ENCODE data around the gene ENDOD1. TPM values are rescaled to one million over a fixed set of nuclear protein-coding genes. Genes with fewer than 3 reads are reported as not detected.

ENDOD1 gene
- polyA plus RNA-seq, 3 donors: 4.5 to 10.9 (median 6.3) TPM

DNA sequence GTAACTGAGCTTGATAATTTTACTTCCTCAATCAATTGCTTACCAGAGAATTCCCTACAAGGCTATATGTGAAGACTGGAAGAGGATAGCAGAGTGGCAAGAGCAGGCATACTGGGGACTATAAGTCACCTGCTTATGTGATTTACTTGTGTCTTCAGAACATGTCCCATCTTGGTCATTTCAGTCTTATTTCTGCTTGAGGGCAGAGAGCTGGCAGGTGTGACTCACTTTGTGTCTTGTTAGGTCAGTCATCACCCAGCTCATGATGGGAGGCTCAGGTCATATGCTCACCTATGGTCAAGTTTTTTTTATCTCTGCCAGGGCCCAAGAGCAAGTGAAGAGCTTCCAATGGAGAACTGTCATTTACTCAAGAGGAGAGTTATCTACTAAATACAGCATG lies 16.7 kb upstream of the ENDOD1 start:
- H3K27ac ChIP-seq (ENCODE audit: low read depth, low read length): no peak overlapping the region

DNA sequence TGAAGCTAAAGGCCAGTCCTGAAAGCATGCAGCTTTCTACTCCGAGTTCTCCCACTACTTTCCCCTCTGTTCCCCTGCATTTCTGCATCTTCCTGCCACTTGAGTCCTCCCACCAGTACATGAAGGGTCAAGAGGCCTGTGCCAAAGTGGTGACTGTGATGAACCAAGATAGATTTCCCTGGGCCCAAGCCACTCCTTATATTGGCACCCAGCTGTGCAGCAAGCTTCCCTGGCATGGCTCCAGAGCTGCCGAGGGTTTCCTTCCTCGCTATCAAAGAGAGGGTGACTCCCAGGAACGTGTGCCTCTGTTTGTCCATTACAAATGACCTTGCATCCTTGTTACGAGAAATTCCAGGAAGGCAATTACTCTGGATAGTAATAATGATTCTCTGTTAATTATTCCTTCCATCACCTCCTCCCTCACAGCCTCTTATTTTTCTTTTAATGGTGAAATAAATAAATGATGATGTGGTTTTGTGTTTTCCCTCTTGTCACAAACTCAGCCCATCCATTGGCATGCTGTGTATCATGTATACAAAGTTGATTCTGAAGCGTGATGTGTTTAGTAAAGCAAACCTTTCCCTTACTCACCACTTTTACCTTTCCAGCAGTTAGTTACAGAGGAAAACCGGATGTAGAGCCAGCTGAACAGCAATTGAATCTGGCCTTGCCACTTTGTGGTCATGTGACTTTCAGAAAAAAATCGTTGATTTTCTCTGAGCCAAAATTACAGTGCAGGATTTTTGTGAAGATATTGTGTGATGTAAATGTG lies 14.7 kb upstream of the ENDOD1 start:
- H3K27ac ChIP-seq (ENCODE audit: low read depth, low read length): no peak overlapping the region
- 23 to 38% (median 33%) methylated on average over 8 of the region's 8 CpGs for WGBS, 3 donors

DNA sequence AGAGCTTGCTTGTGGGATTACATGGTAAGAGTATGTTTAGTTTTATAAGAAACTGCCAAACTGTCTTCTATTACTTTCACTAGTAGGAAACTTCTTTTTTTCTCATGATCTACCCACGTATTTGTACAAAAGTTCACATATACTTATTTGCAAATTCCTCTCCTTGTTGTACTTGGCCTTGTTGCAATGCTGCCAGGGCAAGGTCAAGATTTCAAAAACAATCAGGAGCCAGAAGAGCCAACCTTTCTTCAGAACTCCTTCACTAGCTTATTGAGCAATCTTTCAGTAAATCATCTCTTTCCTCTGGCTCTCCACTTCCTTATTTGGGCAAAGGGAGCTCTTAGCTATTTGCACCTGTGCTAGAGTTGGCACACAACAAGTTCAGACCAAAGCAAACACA lies 13.2 kb upstream of the ENDOD1 start:
- WGBS, 3 donors: 0 to 10% (median 7%) methylated on average over 1 of the region's 1 CpG
- no peak overlapping the region for H3K27ac ChIP-seq (ENCODE audit: low read depth, low read length)

DNA sequence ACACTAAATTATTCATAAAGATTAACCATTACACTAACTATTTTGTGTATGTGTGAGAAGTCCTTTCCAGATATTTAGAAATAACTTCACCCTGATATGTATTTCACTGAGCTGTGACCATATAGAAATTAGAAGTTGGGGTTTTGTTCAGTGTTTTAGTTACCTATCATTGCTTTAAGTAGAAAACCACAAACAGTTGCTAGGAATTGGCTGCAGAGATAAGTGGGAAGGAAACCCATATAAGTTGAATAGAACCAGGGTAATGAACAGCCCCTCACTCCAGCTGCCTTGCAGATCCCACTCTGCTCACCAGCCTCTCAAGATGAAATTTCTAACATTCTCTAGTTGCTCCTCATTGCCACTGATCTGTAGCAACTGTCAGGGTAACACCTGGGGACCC lies 12.7 kb upstream of the ENDOD1 start:
- no peak overlapping the region for H3K27ac ChIP-seq (ENCODE audit: low read depth, low read length)

DNA sequence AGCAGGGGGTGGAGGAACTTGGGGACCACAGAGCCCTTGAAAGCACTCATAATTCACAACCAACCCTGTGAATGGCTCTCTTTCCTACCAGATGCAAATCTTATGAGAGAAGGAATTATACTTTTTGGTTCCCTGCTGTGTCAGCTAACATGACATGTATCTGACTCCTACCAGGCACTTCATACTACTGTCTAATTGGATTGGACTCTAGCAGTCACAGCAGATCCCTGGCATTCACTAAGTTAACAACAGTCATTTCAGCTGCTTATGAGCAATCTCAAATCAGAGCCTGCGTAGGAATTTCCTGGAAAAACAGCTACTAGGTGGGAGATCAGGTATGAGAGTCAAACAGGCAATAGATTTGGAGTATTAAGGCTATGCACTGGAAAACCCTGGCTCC lies 11.1 kb upstream of the ENDOD1 start:
- 76 to 82% (median 81%) methylated on average over 1 of the region's 1 CpG for WGBS, 3 donors
- H3K27ac ChIP-seq (ENCODE audit: low read depth, low read length): no peak overlapping the region

DNA sequence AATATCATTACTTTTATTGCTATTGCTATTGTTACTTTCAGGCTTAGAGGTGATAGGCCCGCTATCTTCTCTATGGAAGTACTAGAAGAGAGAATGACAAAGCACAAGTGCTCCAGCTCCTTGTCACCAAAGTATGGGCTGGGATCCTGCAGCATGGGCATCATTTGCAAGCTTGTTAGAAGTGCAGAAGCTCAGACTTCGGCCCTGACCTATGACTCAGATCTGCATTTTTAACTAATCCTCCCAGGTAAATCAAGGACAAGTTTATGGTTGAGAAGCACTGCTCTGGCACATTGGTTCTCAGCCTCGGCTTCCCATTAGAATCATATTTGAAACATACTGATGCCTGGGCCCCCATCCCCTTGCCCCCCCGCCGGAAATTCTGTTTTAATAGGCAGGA lies 8.6 kb upstream of the ENDOD1 start:
- 62 to 79% (median 71%) methylated on average over 5 of the region's 5 CpGs for WGBS, 3 donors
- no peak overlapping the region for H3K27ac ChIP-seq (ENCODE audit: low read depth, low read length)

DNA sequence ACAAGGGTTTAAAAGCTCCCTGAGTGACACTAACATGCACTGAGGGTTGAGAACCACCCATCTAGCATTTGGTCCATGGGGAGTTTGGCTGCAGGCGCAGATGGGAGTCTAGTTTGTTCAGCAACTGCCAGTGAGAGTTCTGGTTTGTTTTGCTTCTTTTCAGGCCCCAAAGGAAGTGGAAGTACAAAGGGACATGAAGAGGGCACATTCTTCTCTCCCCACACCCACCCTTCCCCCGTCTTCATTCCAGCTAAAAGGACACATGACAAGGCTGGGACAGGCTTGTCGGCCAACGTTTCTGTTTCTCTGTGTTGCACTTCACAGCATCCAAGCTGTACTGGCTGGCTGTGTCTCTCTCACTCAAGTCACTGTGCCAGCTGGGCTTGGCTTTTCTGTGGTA lies 8.2 kb upstream of the ENDOD1 start:
- no peak overlapping the region for H3K27ac ChIP-seq (ENCODE audit: low read depth, low read length)
- 56 to 60% (median 59%) methylated on average over 4 of the region's 4 CpGs for WGBS, 3 donors

DNA sequence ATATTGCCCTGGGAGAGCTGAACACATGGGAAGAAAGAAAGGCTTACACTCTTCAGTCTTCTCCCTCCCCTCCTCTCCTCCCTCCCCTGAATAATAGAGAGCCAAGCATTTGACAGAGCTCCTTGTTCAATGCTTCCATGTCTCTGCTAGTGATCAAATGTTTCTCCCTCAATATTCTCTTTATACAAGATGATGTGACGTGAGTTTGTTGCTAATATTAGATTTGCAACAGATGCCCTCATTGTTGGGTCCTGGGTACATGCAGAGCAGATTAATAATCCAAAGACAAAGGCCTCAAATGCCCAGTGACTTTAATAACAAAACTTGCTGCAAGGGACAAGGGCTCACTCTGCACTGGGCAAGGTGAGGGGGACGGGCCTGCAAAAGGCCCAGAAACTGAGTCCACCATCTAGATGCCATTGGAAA lies 7.1 kb upstream of the ENDOD1 start:
- no peak overlapping the region for H3K27ac ChIP-seq (ENCODE audit: low read depth, low read length)
- 90 to 94% (median 93%) methylated on average over 2 of the region's 2 CpGs for WGBS, 3 donors

DNA sequence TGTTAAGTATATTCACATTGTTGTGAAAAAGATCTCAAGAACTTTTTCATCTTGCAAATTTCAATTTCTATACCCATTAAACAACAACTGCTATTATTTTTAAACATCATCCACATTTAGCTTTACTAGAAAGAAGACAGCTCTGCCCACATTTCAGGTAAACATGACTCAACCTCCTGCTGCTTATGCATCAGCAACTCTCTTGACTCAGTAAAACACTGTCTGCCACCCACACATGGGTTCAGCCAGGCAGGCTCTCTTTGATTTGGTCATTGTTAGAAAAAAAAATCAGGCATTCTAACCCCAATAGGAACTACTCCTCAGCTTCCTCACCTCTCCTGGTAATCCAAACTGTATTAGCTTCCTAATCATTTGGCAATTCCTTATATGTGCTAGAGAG lies 5.1 kb upstream of the ENDOD1 start:
- H3K27ac ChIP-seq (ENCODE audit: low read depth, low read length): no peak overlapping the region

DNA sequence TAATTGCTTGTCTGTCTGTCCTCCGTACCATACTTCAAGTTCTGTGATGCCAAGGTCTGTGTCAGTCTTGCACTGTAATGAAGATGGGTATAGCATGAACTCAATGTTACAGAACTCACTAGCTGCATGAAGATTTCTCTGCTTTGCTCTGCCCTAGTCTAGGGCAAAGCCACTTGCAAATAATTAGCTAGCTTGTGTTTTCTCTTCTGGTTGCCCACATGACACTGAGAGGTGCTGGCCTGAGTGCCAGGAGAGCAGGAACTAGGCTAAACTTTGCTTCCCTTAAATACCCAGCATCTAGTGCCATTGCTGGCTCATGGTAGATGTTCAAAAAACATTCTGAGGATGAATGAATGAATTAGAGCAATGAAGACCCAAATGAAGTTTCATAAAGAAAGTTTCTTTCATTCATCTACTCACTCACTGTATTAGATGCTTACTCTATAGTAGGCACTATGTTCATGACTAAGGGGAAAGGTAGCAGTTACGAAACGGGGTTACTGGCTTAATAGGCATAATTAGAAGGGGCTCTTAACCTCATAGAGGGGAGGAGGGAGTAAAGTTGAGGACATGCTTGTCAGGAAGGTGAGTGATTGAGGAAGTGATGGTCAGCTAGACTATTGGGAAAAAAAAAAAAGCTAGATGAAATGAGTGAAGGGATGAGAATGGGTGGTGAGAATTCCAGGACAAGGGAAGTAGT lies 4.4 kb upstream of the ENDOD1 start:
- WGBS, 3 donors: 86 to 89% (median 86%) methylated on average over 3 of the region's 3 CpGs
- no peak overlapping the region for H3K27ac ChIP-seq (ENCODE audit: low read depth, low read length)

DNA sequence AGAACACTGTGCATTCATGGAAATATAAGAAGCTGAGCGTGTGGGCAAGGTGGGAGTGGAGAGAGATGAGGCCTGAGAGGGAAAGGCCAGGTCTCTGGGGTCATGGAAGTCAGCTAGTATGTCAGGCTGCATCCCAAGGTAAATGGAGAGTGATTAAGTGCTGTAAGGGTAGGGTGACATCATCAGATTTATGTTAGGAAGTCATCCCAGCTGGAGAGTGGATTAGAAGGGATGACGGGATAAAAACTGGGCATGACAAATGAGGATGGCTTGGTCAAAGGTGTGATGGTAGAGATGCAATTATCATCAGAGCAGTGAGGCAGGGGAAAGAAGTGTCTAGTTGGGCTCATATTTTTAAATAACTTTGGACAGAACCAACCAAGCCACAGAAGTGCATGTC lies 3.5 kb upstream of the ENDOD1 start:
- H3K27ac ChIP-seq (ENCODE audit: low read depth, low read length): no peak overlapping the region
- WGBS, 3 donors: 83 to 87% (median 85%) methylated on average over 2 of the region's 2 CpGs

DNA sequence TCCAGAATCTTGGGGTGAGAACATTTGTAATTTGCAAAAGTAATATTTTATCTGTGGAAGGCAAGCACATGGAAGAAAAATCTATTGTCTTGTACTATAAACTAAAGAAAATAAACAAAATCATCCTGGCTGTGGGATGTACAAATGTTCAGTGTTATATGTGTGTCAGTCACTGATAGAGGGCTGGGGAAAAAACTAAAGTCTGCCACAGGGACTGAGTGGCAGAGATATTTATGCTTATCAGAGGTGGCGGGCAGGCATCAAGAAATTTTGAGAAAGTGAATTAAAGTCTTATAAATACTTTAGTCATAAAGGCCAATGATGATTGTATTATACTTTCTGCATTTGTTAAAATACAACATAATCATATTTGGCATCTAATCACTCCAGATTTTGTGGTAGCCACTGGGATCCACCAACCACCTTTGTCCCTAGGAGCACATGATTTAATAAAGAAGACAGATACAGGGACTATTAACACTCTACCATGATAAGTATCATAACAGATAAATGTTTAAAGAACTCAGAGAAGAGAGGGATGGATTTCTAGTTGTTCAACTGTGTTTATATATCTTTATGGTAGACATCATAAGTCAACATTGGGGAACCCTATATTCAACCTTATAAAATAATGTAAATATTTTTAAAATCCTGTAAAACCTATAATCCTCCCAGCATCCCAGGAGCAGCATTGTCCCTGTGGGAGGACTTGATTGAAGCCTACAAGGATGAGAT lies 2.6 kb upstream of the ENDOD1 start:
- no peak overlapping the region for H3K27ac ChIP-seq (ENCODE audit: low read depth, low read length)
- WGBS, 3 donors: 91 to 100% (median 93%) methylated on average over 1 of the region's 1 CpG

DNA sequence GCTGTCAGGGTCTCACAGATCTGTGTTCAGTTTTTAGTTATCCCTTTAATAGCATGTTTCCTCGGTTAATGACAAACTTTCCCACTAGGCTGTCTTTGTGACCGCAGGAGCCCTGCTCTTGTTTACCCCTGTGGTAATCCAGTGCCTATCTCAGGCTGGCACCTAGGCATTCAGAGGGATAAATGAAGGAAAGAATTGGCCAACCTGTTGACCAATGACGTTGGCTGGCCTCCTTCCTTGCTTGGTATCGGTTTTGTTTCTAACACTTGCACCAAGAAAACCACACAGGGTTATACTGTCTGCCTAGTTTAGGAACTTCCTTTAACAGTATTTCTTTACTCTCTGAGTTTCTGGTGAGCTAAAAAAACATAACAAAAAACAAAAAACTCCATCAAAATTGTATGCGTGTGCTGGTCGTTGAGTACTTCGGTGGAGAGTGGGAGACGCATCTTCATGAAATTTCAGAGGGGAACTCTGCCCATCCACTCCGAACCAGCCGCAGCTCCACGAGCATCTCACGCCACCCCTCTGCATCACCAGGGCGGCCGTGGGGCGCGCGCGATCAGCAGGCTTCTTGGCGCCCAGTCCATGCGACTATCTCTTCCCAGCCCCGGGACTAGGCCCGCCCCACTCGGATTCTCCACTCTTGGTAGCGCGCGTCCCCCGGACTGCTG lies 563 bp upstream of the ENDOD1 start:
- H3K27ac ChIP-seq (ENCODE audit: low read depth, low read length): no peak overlapping the region
- 8 to 15% (median 9%) methylated on average over 27 of the region's 27 CpGs for WGBS, 3 donors

DNA sequence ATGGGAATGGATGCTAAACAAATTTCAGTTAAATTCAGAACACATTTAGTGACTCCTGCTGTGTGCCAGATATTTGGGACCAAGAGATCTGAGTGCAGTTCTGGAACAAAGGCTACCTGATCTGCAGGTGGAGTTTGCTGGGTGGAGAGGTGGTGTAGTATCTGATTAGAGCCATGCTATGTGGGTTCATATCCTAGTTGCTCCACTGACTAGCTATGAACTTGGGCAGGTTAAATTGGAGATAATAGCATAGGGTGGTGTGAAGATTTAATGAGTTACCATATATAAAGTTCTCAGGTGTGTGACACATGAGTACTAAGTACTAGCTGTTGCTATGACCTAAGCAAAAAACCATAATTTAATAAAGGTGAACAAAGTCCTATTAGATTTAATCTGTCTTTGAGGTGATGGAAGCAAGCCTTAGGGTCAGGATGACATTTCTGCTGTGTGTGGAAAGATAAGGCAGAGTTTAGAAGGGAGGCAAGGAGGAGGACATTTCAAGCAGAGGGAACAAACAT lies 2.1 kb downstream of the ENDOD1 start:
- H3K27ac ChIP-seq (ENCODE audit: low read depth, low read length): no peak overlapping the region

DNA sequence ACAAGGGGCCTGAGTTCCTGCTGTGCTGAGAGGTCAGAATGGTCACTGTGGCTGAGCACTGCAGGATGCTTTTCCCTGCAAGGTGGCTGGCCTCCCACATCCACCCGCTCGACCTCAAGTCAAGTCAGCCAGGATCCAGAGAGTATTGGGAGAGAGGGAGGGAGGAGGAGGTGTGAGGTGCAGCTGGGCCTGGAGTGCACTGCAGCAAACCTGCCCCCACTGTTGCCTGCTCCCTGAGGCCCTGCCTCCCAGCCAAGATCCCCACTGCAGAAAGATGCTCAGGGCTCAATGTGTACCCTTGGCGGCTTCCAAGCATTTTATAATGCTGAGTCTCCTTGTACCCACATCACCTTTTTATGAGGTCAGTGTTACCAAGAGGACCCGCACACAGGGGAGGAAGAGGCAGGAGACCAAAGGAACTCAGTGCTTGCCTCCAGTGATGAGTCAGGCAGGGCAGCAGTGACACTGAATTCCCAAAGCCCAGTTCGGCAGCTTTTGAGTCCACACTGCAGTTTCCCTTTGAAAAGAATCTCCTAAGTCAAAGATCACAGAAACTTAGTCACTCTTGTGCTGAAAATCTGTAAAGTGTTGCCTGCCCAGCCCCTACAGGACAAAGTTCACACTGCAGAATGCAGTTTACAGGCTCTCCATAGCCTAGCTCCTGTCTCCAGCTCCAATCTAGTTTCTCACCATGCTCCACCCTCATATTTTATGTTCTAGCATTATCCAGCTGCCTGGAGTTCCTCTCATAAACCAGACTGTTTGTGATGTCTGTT lies 3.1 kb downstream of the ENDOD1 start:
- WGBS, 3 donors: 56 to 59% (median 57%) methylated on average over 5 of the region's 5 CpGs

DNA sequence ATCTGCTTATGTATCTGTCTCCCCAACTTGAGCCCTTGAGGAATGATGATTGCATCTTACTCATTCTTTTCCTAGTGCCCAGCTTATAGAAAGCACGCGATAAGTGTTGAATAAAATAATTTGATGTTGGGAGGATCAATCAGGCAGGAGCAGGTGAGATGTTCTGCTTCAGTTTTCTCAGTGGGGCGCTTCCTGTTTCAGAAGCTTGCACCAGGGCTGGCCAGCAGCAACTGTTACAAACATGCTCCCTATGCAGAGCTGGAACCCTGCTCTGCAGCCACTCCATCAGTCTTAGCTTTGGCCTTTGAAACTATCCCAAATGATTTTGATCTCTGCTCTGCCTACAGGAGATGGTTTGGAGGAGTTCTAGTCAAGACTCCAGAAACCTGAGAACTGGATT lies 3.9 kb downstream of the ENDOD1 start:
- 91 to 93% (median 92%) methylated on average over 3 of the region's 3 CpGs for WGBS, 3 donors
- no peak overlapping the region for H3K27ac ChIP-seq (ENCODE audit: low read depth, low read length)

More for the DNA sequence above, 3.1 kb downstream of the ENDOD1 start:
- no peak overlapping the region for H3K27ac ChIP-seq (ENCODE audit: low read depth, low read length)

DNA sequence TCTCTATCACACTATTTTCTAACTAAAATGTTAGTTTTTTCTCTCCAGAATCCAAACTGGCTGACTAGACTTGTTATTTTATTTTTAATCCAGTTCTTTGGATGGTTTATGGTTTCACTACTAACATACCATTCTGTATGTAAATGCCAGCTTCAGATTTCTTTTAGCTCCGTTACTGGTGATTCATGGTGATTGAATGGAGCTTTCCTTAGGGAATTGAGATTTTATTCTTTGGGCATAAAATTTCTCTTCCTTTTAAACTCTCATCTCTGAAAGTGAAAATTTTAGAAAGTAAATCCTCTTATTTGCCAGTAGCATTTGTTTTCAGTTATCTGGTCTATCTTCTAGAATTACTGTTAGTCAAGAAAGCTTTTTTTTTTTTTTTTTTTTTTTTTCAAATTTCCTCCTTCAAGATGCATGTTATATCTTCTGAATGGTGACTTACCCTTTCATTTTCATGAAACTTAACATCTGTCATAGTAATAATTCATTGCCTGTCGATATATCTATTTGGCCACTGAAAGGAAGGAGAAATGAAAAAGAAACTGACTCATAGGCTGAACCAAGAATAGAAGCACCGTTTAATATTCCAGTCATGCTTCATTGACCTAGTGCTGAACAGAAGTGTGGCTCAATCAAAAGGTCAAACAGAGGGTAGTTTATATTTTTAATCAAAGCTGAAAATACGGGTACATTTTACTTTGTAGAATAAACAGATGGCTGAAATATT lies 6.4 kb downstream of the ENDOD1 start:
- WGBS, 3 donors: 49 to 72% (median 54%) methylated on average over 4 of the region's 4 CpGs
- H3K27ac ChIP-seq (ENCODE audit: low read depth, low read length): no peak overlapping the region

DNA sequence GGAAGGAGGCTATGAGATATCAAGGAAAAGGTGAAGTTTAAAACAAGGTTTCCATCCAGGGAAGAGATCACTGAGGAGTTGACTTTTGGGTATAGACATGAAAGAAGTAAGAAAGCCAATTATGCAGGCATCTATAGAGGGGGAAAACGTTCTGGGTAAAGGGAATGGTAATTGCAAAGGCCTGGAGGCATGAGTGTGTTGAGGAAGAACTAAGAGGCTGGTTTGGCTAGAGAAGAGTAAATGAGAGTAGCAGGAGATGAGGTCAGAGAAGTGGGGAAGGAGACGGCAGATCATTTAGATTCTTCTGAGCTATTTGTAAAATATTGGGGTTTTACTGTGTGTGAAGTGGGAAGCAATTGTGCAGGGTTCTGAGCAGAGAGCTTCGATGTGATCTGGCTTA lies 7.6 kb downstream of the ENDOD1 start:
- no peak overlapping the region for H3K27ac ChIP-seq (ENCODE audit: low read depth, low read length)
- WGBS, 3 donors: 72 to 80% (median 75%) methylated on average over 3 of the region's 3 CpGs
